Stomach smooth muscle (tissue), 2 donors: ENCODE measurements around the gene CHPF.
A peak's percentile ranks its signal among the peaks of the same experiment; 100 is the strongest.

Source experiments
- H3K27ac ChIP-seq: one replicate; pipeline ENCODE4 v1.7.0; 2013; ENCODE audit warnings: mild to moderate bottlenecking, low read length, inconsistent platforms
- H3K27me3 ChIP-seq, 2 donors: one replicate each; pipeline ENCODE4 v1.7.0; 2013; ENCODE audit warnings: low read length in 2 of 2; ENCODE audit not compliant: insufficient read depth in 2 of 2, control insufficient read depth in 1 of 2
- H3K36me3 ChIP-seq, 2 donors: one replicate each; pipeline ENCODE4 v1.7.0; 2013; ENCODE audit warnings: low read length in 2 of 2; ENCODE audit not compliant: control insufficient read depth in 2 of 2, insufficient read depth in 2 of 2
- H3K4me1 ChIP-seq: one replicate; pipeline ENCODE4 v1.7.0; 2013; ENCODE audit warnings: low read length; ENCODE audit not compliant: control insufficient read depth, insufficient read depth
- H3K4me3 ChIP-seq, 2 donors: one replicate each; pipeline ENCODE4 v1.7.0; 2013; ENCODE audit warnings: low read length in 2 of 2
- H3K9ac ChIP-seq, 2 donors: one replicate each; pipeline ENCODE4 v1.7.0; 2013; ENCODE audit warnings: low read length in 2 of 2, mild to moderate bottlenecking in 1 of 2
- H3K9me3 ChIP-seq, 2 donors: one replicate each; pipeline ENCODE4 v1.7.0; 2013; ENCODE audit warnings: low read length in 2 of 2; ENCODE audit not compliant: control insufficient read depth in 2 of 2
- donor health status: healthy.
- donor health status: Pancreatic carcinoma.

The CHPF gene

GRCh38 chr2:219543596-219544358, at the start of gene CHPF, which contains the start of gene TMEM198:
Gene CHPF (minus strand): TSS chr2:219543809. CDS start chr2:219543538, 271 bp downstream.
Gene TMEM198 (plus strand): TSS chr2:219544028. CDS start chr2:219544728, 700 bp downstream.
- Histone ChIP-seq H3K4me3 (peak within 1 kb of the TSS; percentile 63 to 80), H3K27ac (peak within 1 kb of the TSS; percentile 78), H3K9ac (peak within 1 kb of the TSS; percentile 57 to 74), H3K36me3 (peaks cover 10 to 13% of the 10 kb centered on the region in 2 donors), H3K4me1 (peaks cover 34% of the 10 kb centered on the region), H3K27me3 (no peaks in the 10 kb centered on the region), H3K9me3 (no peaks in the 10 kb centered on the region)

- H3K9ac ChIP-seq, result no peak overlapping the region
- no peaks in the 10 kb centered on the region for H3K9me3 ChIP-seq
- H3K4me1 ChIP-seq, result peaks cover 2% of the 10 kb centered on the region
- no peak overlapping the region for H3K4me3 ChIP-seq
- H3K36me3 ChIP-seq, result no peaks in the 10 kb centered on the region
- H3K27me3 ChIP-seq, result no peaks in the 10 kb centered on the region
- H3K27ac ChIP-seq, result no peak overlapping the region
Observed at GRCh38 chr2:219593154-219593553, 49.5 kb upstream of the CHPF start.

- Histone ChIP-seq H3K27me3 (no peaks in the 10 kb centered on the region), H3K4me1 (no peaks in the 10 kb centered on the region), H3K9me3 (no peaks in the 10 kb centered on the region), H3K36me3 (no peaks in the 10 kb centered on the region), H3K4me3 (no peak overlapping the region), H3K27ac (no peak overlapping the region), H3K9ac (no peak overlapping the region)
Observed at GRCh38 chr2:219592736-219593135, 49.1 kb upstream of the CHPF start.

GRCh38 chr2:219591091-219591490, 47.5 kb upstream of the CHPF start:
- Histone ChIP-seq H3K36me3 (no peaks in the 10 kb centered on the region), H3K4me1 (no peaks in the 10 kb centered on the region), H3K4me3 (no peak overlapping the region), H3K9me3 (no peaks in the 10 kb centered on the region), H3K27me3 (no peaks in the 10 kb centered on the region), H3K9ac (no peak overlapping the region), H3K27ac (no peak overlapping the region)

GRCh38 chr2:219581346-219581745, 37.7 kb upstream of the CHPF start:
- Histone ChIP-seq H3K9me3 (no peaks in the 10 kb centered on the region), H3K4me3 (no peak overlapping the region), H3K4me1 (no peaks in the 10 kb centered on the region), H3K27ac (no peak overlapping the region), H3K9ac (no peak overlapping the region), H3K27me3 (peaks cover 12 to 17% of the 10 kb centered on the region in 2 donors), H3K36me3 (no peaks in the 10 kb centered on the region)

GRCh38 chr2:219578811-219579613, 35.4 kb upstream of the CHPF start:
- H3K27ac ChIP-seq, result no peak overlapping the region
- H3K36me3 ChIP-seq, result no peaks in the 10 kb centered on the region
- no peaks in the 10 kb centered on the region for H3K4me1 ChIP-seq
- H3K9me3 ChIP-seq, result no peaks in the 10 kb centered on the region
- no peak overlapping the region for H3K4me3 ChIP-seq
- no peak overlapping the region for H3K9ac ChIP-seq
- peaks cover 19 to 25% of the 10 kb centered on the region in 2 donors for H3K27me3 ChIP-seq

- Histone ChIP-seq H3K36me3 (no peaks in the 10 kb centered on the region), H3K9ac (no peak overlapping the region), H3K27ac (no peak overlapping the region), H3K4me3 (no peak overlapping the region), H3K9me3 (no peaks in the 10 kb centered on the region), H3K27me3 (peaks cover 19 to 25% of the 10 kb centered on the region in 2 donors), H3K4me1 (peaks cover under 1% of the 10 kb centered on the region)
Observed at GRCh38 chr2:219576505-219577388, 33.1 kb upstream of the CHPF start.

- Histone ChIP-seq H3K27me3 (peaks cover 19 to 25% of the 10 kb centered on the region in 2 donors), H3K9me3 (no peaks in the 10 kb centered on the region), H3K36me3 (no peaks in the 10 kb centered on the region), H3K9ac (no peak overlapping the region), H3K27ac (no peak overlapping the region), H3K4me3 (no peak overlapping the region), H3K4me1 (peaks cover 5% of the 10 kb centered on the region)
Observed at GRCh38 chr2:219575566-219576504, 32.2 kb upstream of the CHPF start.

GRCh38 chr2:219574484-219575311, 31.1 kb upstream of the CHPF start:
- Histone ChIP-seq H3K36me3 (no peaks in the 10 kb centered on the region), H3K9me3 (no peaks in the 10 kb centered on the region), H3K4me1 (peaks cover 12% of the 10 kb centered on the region), H3K4me3 (no peak overlapping the region), H3K27ac (no peak overlapping the region), H3K27me3 (peaks cover 19 to 25% of the 10 kb centered on the region in 2 donors), H3K9ac (no peak overlapping the region)
